Neuronal stem cell (in vitro differentiated cells): ENCODE data around the gene FCHSD1.

Experiments
- DNase-seq: peaks from one replicate; pipeline ENCODE4 v3.0.0-alpha.2; 2013; ENCODE audit warnings: low spot score
- H2AFZ ChIP-seq: one replicate; pipeline ENCODE4 v1.6.1; 2013; ENCODE audit warnings: mild to moderate bottlenecking, low read length, inconsistent platforms
- H2AK5ac ChIP-seq: 2 replicates; pipeline ENCODE4 v1.6.1; 2013; ENCODE audit warnings: low read depth, mild to moderate bottlenecking, inconsistent platforms, low read length, moderate library complexity, mixed read lengths
- H2BK120ac ChIP-seq: 2 replicates; pipeline ENCODE4 v1.6.1; 2013; ENCODE audit warnings: low read depth, mild to moderate bottlenecking, inconsistent platforms, low read length, moderate library complexity, mixed read lengths
- H2BK12ac ChIP-seq: one replicate; pipeline ENCODE4 v1.6.1; 2013; ENCODE audit warnings: low read length, inconsistent platforms
- H2BK15ac ChIP-seq: 2 replicates; pipeline ENCODE4 v1.6.1; 2013; ENCODE audit warnings: mild to moderate bottlenecking, low read length, inconsistent platforms, mixed read lengths
- H2BK5ac ChIP-seq: one replicate; pipeline ENCODE4 v1.6.1; 2013; ENCODE audit warnings: inconsistent platforms, mild to moderate bottlenecking, low read length, moderate library complexity
- H3K14ac ChIP-seq: one replicate; pipeline ENCODE4 v1.6.1; 2013; ENCODE audit warnings: low read length, inconsistent platforms
- H3K18ac ChIP-seq: 2 replicates; pipeline ENCODE4 v1.6.1; 2013; ENCODE audit warnings: low read length, inconsistent platforms
- H3K23ac ChIP-seq: 2 replicates; pipeline ENCODE4 v1.6.1; 2013; ENCODE audit warnings: low read depth, mild to moderate bottlenecking, mixed read lengths, low read length, inconsistent platforms; ENCODE audit not compliant: poor library complexity
- H3K27ac ChIP-seq: replicated peaks from 3 replicates; pipeline ENCODE4 v1.5.1; 2013; ENCODE audit warnings: low read length, inconsistent platforms
- H3K27me3 ChIP-seq, 3 experiments: 2 replicates each; pipeline ENCODE4 v1.6.1; 2013; ENCODE audit warnings: low read length in 3 of 3, mild to moderate bottlenecking in 2 of 3, inconsistent platforms in 1 of 3, low read depth in 1 of 3, mixed read lengths in 1 of 3, moderate library complexity in 1 of 3; ENCODE audit not compliant: control insufficient read depth in 3 of 3, insufficient read depth in 3 of 3
- H3K36me3 ChIP-seq, 2 donors: replicated peaks in 1 of 2; 2 replicates each; pipeline ENCODE4 v1.6.1; 2013; ENCODE audit warnings: low read length in 2 of 2; ENCODE audit not compliant: control insufficient read depth in 2 of 2, insufficient read depth in 2 of 2
- H3K4ac ChIP-seq: 2 replicates; pipeline ENCODE4 v1.6.1; 2013; ENCODE audit warnings: inconsistent platforms, mild to moderate bottlenecking, low read length, moderate library complexity
- H3K4me1 ChIP-seq, 2 donors: 1 replicate in 1 of 2; 2 replicates in 1 of 2; pipeline ENCODE4 v1.6.1; 2013; ENCODE audit warnings: low read length in 2 of 2, low read depth in 1 of 2; ENCODE audit not compliant: control insufficient read depth in 2 of 2, insufficient read depth in 1 of 2
- H3K4me2 ChIP-seq: one replicate; pipeline ENCODE4 v1.6.1; 2013; ENCODE audit warnings: mild to moderate bottlenecking, low read length, inconsistent platforms; ENCODE audit not compliant: insufficient read depth, poor library complexity, severe bottlenecking
- H3K4me3 ChIP-seq, 2 donors: 2 replicates each; pipeline ENCODE4 v1.5.1; 2013; ENCODE audit warnings: low read length in 2 of 2, mild to moderate bottlenecking in 2 of 2, inconsistent platforms in 1 of 2, moderate library complexity in 1 of 2
- H3K79me1 ChIP-seq: one replicate; pipeline ENCODE4 v1.6.1; 2013; ENCODE audit warnings: low read depth, mild to moderate bottlenecking, inconsistent platforms, low read length, moderate library complexity
- H3K9ac ChIP-seq: one replicate; pipeline ENCODE4 v1.6.1; 2013; ENCODE audit warnings: mild to moderate bottlenecking, low read depth, low read length, inconsistent platforms; ENCODE audit not compliant: poor library complexity
- H3K9me3 ChIP-seq, 2 donors: replicated peaks in 1 of 2; 2 replicates each; pipeline versions ENCODE3 to v1.6.1; 2013; ENCODE audit warnings: low read length in 2 of 2, mild to moderate bottlenecking in 2 of 2, inconsistent platforms in 1 of 2, low read depth in 1 of 2, mixed read lengths in 1 of 2, moderate library complexity in 1 of 2; ENCODE audit not compliant: control insufficient read depth in 2 of 2, insufficient read depth in 1 of 2
- H4K8ac ChIP-seq: one replicate; pipeline ENCODE4 v1.6.1; 2013; ENCODE audit warnings: low read depth, mild to moderate bottlenecking, inconsistent platforms, low read length, moderate library complexity
- H4K91ac ChIP-seq: one replicate; pipeline ENCODE4 v1.6.1; 2013; ENCODE audit warnings: low read length, low read depth, mild to moderate bottlenecking, inconsistent platforms; ENCODE audit not compliant: poor library complexity
- WGBS, 2 donors: extraction: QIAGEN DNeasy Blood & Tissue Kit; methylation state at CpG; one replicate each; pipeline ENCODE4 v1.1.7; 2013; ENCODE audit warnings: missing lambda C conversion rate in 2 of 2, mixed read lengths in 1 of 2; ENCODE audit not compliant: insufficient read length in 2 of 2, insufficient replicate concordance in 1 of 2; ENCODE audit errors: extremely low coverage in 2 of 2; 5-methylcytosine and 5-hydroxymethylcytosine counted together

FCHSD1 gene

GRCh38 chr5:141590127-141590526 lies 61.1 kb downstream of the FCHSD1 start:
- Histone ChIP-seq H3K4me2 (no peak overlapping the region), H3K36me3 (peaks cover 6 to 44% of the 10 kb centered on the region in 2 donors)

More at GRCh38 chr5:141590127-141590526, 61.1 kb downstream of the FCHSD1 start:
- Histone ChIP-seq H3K14ac (no peak overlapping the region), H3K9ac (no peak overlapping the region), H2BK5ac (no peak overlapping the region), H3K9me3 (no peaks in the 10 kb centered on the region), H3K27ac (no peak overlapping the region), H3K4me3 (no peak overlapping the region), H4K91ac (no peak overlapping the region), H3K27me3 (no peaks in the 10 kb centered on the region), H2BK120ac (no peak overlapping the region), H3K23ac (no peak overlapping the region), H2BK12ac (no peak overlapping the region), H2BK15ac (no peak overlapping the region), H2AFZ (no peak overlapping the region), H3K4me1 (no peaks in the 10 kb centered on the region), H3K4ac (no peak overlapping the region), H3K79me1 (no peaks in the 10 kb centered on the region), H4K8ac (no peak overlapping the region), H3K18ac (no peak overlapping the region), H2AK5ac (no peak overlapping the region)
- no CpG with 5 or more reads among the region's 2 CpGs for WGBS, 2 donors
- no peak for DNase-seq
